ENCODE data around the gene UBR4. TPM values are rescaled to one million over a fixed set of nuclear protein-coding genes. Genes with fewer than 3 reads are reported as not detected.

UBR4 gene
- total RNA-seq, 4 donors from 2014 or later = 124 to 198 (median 131) TPM

GRCh38 chr1:19137158-19137557 lies 72.9 kb downstream of the UBR4 start:
- no peak for TF ChIP-seq CTCF (IDR thresholded peaks at IDR 0.05; ENCODE audit: low read depth)

- no peak for TF ChIP-seq CTCF (IDR thresholded peaks at IDR 0.05; ENCODE audit: low read depth)
Measured at GRCh38 chr1:19133360-19133759, 76.7 kb downstream of the UBR4 start.

- TF ChIP-seq CTCF (IDR thresholded peaks at IDR 0.05; ENCODE audit: low read depth) = no peak
Measured at GRCh38 chr1:19130468-19130867, 79.6 kb downstream of the UBR4 start.

- TF ChIP-seq CTCF (IDR thresholded peaks at IDR 0.05; ENCODE audit: low read depth) = no peak
Measured at GRCh38 chr1:19128968-19129514, 81.0 kb downstream of the UBR4 start.

- no peak for TF ChIP-seq CTCF (IDR thresholded peaks at IDR 0.05; ENCODE audit: low read depth)
Measured at GRCh38 chr1:19124273-19124672, 85.8 kb downstream of the UBR4 start.

- TF ChIP-seq CTCF (IDR thresholded peaks at IDR 0.05; ENCODE audit: low read depth) = no peak
Measured at GRCh38 chr1:19123837-19124236, 86.2 kb downstream of the UBR4 start.

GRCh38 chr1:19122668-19123067 lies 87.4 kb downstream of the UBR4 start:
- no peak for TF ChIP-seq CTCF (IDR thresholded peaks at IDR 0.05; ENCODE audit: low read depth)
